Neural crest cell (in vitro differentiated cells): ENCODE measurements around the gene NPAT. TPM values are rescaled to one million over a fixed set of nuclear protein-coding genes. Genes with fewer than 3 reads are reported as not detected.

ENCODE experiments used
- DNase-seq: peaks from one replicate; pipeline ENCODE4 v3.0.0; 2021; ENCODE audit warnings: low read depth, mixed read lengths, low spot score
- H3K27ac Mint-ChIP-seq: one replicate; pipeline ENCODE4 v1.8.0; 2021; ENCODE audit warnings: mild to moderate bottlenecking, mixed read lengths; ENCODE audit not compliant: unreplicated experiment
- H3K27me3 Mint-ChIP-seq: 2 replicates; pipeline ENCODE4 v1.8.0; 2021; ENCODE audit warnings: low read depth, mild to moderate bottlenecking, mixed read lengths
- H3K36me3 Mint-ChIP-seq: 2 replicates; pipeline ENCODE4 v1.8.0; 2021; ENCODE audit warnings: low read depth, mild to moderate bottlenecking, mixed read lengths
- H3K4me1 Mint-ChIP-seq: 2 replicates; pipeline ENCODE4 v1.8.0; 2021; ENCODE audit warnings: mixed read lengths
- H3K4me3 Mint-ChIP-seq: one replicate; pipeline ENCODE4 v1.8.0; 2021; ENCODE audit warnings: mild to moderate bottlenecking, mixed read lengths
- H3K9me3 Mint-ChIP-seq: 2 replicates; pipeline ENCODE4 v1.8.0; 2021; ENCODE audit warnings: mixed read lengths
- total RNA-seq: library from RNA; stranded (reverse); gene quantifications from 2 replicates; pipeline ENCODE4 v1.2.1, GENCODE V29; 2021
- TF ChIP-seq, protein P1 (sequence below): fragments of 200-600 bp; sonication (generic); conservative IDR thresholded peaks from 2 replicates; pipeline ENCODE4 v1.5.0; 2021; ENCODE audit warnings: antibody characterized with exemption, mild to moderate bottlenecking

Gene NPAT
- total RNA-seq, 1 donor from 2014 or later: 14.5 TPM

DNA sequence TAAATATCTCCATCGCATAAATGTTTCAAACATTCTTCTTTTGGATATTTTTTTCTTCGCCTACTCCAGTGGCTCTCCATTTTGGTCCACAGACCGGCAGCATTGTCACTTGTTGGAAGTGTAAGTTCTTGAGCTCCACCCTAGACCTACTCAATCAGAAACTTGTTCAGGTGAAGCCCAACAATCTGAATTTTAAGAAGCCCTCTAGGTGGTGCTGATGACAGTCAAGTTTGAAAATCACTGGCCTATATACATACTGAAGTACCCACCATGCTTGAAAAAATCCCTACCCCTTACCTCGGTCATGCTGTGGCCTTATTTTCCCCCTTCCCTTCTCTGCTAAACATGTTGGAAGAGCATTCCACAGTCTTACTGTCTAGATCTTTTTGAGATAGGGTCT is 111.3 kb downstream of the NPAT start:
- H3K27me3 Mint-ChIP-seq: no peaks in the 10 kb centered on the region
- peaks cover 17% of the 10 kb centered on the region for H3K4me1 Mint-ChIP-seq
- no peak overlapping the region for H3K4me3 Mint-ChIP-seq
- H3K27ac Mint-ChIP-seq: no peak overlapping the region
- DNase-seq: no peak
- peaks cover 9% of the 10 kb centered on the region for H3K36me3 Mint-ChIP-seq
- TF ChIP-seq, protein P1, sequence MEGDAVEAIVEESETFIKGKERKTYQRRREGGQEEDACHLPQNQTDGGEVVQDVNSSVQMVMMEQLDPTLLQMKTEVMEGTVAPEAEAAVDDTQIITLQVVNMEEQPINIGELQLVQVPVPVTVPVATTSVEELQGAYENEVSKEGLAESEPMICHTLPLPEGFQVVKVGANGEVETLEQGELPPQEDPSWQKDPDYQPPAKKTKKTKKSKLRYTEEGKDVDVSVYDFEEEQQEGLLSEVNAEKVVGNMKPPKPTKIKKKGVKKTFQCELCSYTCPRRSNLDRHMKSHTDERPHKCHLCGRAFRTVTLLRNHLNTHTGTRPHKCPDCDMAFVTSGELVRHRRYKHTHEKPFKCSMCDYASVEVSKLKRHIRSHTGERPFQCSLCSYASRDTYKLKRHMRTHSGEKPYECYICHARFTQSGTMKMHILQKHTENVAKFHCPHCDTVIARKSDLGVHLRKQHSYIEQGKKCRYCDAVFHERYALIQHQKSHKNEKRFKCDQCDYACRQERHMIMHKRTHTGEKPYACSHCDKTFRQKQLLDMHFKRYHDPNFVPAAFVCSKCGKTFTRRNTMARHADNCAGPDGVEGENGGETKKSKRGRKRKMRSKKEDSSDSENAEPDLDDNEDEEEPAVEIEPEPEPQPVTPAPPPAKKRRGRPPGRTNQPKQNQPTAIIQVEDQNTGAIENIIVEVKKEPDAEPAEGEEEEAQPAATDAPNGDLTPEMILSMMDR: no peak
- H3K9me3 Mint-ChIP-seq: no peaks in the 10 kb centered on the region

Other genes with a start within 250 kb of the NPAT start
- gene CUL5, start 213.7 kb downstream of the NPAT start, total RNA-seq: 42.9 and 46.3 TPM in 2 replicates
- 44.6 and 45.6 TPM in 2 replicates for gene ACAT1, start 101.1 kb downstream of the NPAT start, total RNA-seq
- gene ATM, start 429 bp upstream of the NPAT start, total RNA-seq: 68.5 and 77.3 TPM in 2 replicates
- gene C11orf65, start 244.9 kb upstream of the NPAT start, total RNA-seq: 1.0 and 1.1 TPM in 2 replicates